HFFc6 (cell line): Measurements from ENCODE around the gene PIGK. TPM values are rescaled to one million over a fixed set of nuclear protein-coding genes. Genes with fewer than 3 reads are reported as not detected.

ENCODE experiments used
- DNase-seq: peaks from one replicate; pipeline ENCODE4 v3.0.0-alpha.2; 2018
- H3K27ac Mint-ChIP-seq: 2 replicates; pipeline ENCODE4 v1.8.0; 2020; ENCODE audit warnings: mild to moderate bottlenecking, mixed read lengths
- H3K27me3 Mint-ChIP-seq: 2 replicates; pipeline ENCODE4 v1.8.0; 2021; ENCODE audit warnings: mild to moderate bottlenecking, moderate library complexity, mixed read lengths; ENCODE audit not compliant: insufficient read depth
- H3K36me3 Mint-ChIP-seq: 2 replicates; pipeline ENCODE4 v1.8.0; 2021; ENCODE audit warnings: low read depth, mixed read lengths
- H3K4me1 Mint-ChIP-seq: 2 replicates; pipeline ENCODE4 v1.8.0; 2020; ENCODE audit warnings: low read depth, mixed read lengths
- H3K4me3 Mint-ChIP-seq: 2 replicates; pipeline ENCODE4 v1.8.0; 2020; ENCODE audit warnings: mild to moderate bottlenecking, moderate library complexity, mixed read lengths
- H3K9me3 Mint-ChIP-seq: 2 replicates; pipeline ENCODE4 v1.8.0; 2020; ENCODE audit warnings: mild to moderate bottlenecking, mixed read lengths
- total RNA-seq, 6 experiments: library from RNA; stranded (reverse); fragmentation: NEBNext Ultra II Directional; extraction: Animal tissue kit (Norgen Biotek cat#: 25700); gene quantifications; 2 replicates in 1 of 6; 3 replicates in 5 of 6; pipeline ENCODE4 v1.2.3, GENCODE V29; 2021
- TF ChIP-seq, protein P1 (sequence below): fragments of 200-600 bp; sonication (generic); IDR thresholded peaks from 2 replicates; pipeline ENCODE4 v1.5.0; 2021; ENCODE audit warnings: antibody characterized with exemption, mild to moderate bottlenecking

The PIGK gene
- total RNA-seq, 6 experiments from 2014 or later = 55.4 to 77.9 (median 65.5) TPM

DNA sequence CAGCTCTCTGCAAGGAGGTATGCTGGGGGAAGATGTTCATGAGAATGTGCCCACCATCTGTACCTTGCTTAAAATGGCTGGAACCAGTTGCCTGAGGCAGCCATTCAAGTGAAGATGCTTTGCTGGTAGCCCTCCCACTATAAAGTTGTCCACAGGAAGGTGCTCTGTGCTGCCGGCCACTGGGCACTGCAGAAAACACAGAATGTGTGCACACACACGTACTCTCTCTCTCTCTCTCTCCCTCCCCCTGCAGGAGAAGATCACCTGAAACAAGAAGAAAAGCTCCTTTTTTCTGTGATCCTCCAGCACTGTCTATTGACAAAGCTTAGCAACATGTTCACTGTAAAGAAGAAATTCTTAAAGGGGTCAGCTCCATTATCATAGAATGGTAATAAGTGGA is 134.8 kb downstream of the PIGK start:
- TF ChIP-seq, protein P1, sequence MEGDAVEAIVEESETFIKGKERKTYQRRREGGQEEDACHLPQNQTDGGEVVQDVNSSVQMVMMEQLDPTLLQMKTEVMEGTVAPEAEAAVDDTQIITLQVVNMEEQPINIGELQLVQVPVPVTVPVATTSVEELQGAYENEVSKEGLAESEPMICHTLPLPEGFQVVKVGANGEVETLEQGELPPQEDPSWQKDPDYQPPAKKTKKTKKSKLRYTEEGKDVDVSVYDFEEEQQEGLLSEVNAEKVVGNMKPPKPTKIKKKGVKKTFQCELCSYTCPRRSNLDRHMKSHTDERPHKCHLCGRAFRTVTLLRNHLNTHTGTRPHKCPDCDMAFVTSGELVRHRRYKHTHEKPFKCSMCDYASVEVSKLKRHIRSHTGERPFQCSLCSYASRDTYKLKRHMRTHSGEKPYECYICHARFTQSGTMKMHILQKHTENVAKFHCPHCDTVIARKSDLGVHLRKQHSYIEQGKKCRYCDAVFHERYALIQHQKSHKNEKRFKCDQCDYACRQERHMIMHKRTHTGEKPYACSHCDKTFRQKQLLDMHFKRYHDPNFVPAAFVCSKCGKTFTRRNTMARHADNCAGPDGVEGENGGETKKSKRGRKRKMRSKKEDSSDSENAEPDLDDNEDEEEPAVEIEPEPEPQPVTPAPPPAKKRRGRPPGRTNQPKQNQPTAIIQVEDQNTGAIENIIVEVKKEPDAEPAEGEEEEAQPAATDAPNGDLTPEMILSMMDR = no peak
- H3K4me3 Mint-ChIP-seq = no peak overlapping the region
- H3K36me3 Mint-ChIP-seq = no peaks in the 10 kb centered on the region
- no peak for DNase-seq
- H3K4me1 Mint-ChIP-seq = no peaks in the 10 kb centered on the region
- no peaks in the 10 kb centered on the region for H3K9me3 Mint-ChIP-seq
- no peaks in the 10 kb centered on the region; the same call in 1 of the 2 replicates for H3K27me3 Mint-ChIP-seq
- no peak overlapping the region for H3K27ac Mint-ChIP-seq

DNA sequence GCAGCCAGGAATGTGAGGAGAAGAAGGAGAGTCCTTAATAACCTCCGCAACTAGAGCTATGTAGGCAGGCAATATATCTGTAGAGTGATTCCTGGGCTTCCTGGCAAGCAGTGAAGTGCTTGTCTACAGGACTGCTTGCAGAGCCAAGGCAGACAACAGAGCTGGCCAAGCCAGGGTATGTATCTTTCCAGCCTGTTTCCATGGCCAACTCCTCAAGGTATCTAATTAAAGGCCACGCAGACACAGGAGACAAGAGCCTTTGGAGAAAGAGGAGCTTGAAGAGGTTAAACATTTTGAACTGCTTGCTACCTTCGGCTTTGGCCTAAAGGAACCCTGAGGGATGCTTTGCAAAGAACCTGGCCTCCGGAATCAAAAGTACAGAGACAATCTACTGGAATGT is 137.4 kb downstream of the PIGK start:
- TF ChIP-seq, protein P1 = no peak
- Mint-ChIP-seq H3K9me3 (no peaks in the 10 kb centered on the region), H3K27ac (no peak overlapping the region), H3K4me3 (no peak overlapping the region), H3K36me3 (no peaks in the 10 kb centered on the region), H3K4me1 (peaks cover 3% of the 10 kb centered on the region), H3K27me3 (peaks cover 2% of the 10 kb centered on the region)
- no peak for DNase-seq

DNA sequence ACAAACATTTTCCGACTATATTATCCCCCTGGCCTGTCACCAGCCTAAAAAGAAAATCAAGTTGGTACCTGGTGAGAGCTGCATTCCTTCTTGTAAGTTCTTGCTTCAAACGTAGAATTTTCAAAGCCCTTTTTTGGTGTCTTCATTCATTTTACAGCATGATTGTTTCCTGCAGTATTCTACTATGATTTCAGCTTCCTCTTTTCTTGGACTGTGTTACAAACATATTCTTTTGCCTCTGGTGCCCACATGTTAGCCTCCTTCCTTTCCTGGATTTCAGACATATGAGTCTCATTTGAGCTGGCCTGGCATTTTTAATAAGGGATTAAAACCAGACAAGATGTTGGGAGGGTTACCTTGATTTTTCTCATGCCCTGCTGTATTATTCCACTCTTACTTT is 142.5 kb downstream of the PIGK start:
- Mint-ChIP-seq H3K27me3 (peaks cover 3% of the 10 kb centered on the region), H3K4me3 (no peak overlapping the region), H3K36me3 (no peaks in the 10 kb centered on the region), H3K9me3 (no peaks in the 10 kb centered on the region), H3K4me1 (peaks cover 10% of the 10 kb centered on the region), H3K27ac (no peak overlapping the region)
- DNase-seq = no peak
- TF ChIP-seq, protein P1 = no peak

DNA sequence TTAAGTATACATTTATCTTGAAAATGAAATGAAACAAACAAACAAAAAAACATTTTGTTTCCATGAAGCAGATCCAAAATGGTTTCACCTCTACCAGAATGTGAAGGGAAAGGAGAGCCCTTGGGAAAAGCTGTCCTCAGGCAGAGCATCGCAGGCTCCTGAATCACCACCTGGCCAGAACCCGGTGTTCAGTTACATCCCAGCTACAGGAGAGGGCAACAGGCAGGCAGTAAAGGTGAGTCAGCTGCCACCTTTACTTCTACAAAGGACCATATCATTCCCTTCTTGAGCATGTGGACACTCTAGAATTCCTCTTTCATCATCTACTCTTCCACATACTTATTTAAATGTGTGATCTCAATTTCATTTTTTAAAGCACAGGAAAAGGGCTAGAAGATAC is 151.2 kb downstream of the PIGK start:
- Mint-ChIP-seq H3K4me1 (no peaks in the 10 kb centered on the region), H3K27me3 (no peaks in the 10 kb centered on the region; the same call in none of the 2 replicates), H3K9me3 (no peaks in the 10 kb centered on the region), H3K36me3 (no peaks in the 10 kb centered on the region), H3K27ac (no peak overlapping the region), H3K4me3 (no peak overlapping the region)
- TF ChIP-seq, protein P1 = no peak
- no peak for DNase-seq

DNA sequence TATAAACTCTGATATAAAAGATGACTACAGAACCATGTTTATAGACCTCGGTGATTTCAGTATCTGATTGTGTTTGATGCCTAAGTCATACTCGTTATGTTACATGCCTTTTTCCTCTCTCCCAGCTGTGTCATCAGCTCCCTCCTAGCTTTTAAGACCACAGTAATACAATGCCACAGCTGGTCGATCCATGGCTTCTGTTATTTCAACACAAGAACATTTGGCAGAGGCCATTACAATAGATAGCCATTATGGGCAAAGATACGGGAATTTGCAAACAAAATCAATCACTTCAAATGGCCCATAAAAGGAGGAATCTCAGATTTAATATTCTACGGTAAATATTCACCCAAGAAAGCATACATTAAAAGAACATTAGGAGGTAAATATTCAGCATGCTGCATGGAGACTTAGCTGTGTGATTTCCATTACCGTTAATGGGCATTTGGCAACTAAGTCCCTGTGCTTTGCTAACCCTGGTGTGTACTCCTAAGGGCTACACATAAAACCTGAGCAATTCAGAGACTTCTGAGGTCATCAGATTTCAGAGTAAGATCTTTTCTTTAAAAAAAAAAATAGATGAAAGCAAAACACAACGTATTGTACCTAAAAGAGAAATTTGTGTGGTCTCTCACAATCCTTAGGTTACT is 153.4 kb downstream of the PIGK start:
- TF ChIP-seq, protein P1 = no peak
- no peak overlapping the region for H3K4me3 Mint-ChIP-seq
- no peak for DNase-seq
- H3K36me3 Mint-ChIP-seq = no peaks in the 10 kb centered on the region
- no peaks in the 10 kb centered on the region; the same call in none of the 2 replicates for H3K27me3 Mint-ChIP-seq
- no peak overlapping the region for H3K27ac Mint-ChIP-seq
- no peaks in the 10 kb centered on the region for H3K9me3 Mint-ChIP-seq
- no peaks in the 10 kb centered on the region for H3K4me1 Mint-ChIP-seq
